GM18507 (cell line): ENCODE results near the gene NAA16.

Experiments
- DNase-seq: peaks from one replicate; pipeline ENCODE4 v3.0.0; 2011; ENCODE audit warnings: low read depth; ENCODE audit not compliant: insufficient read length; ENCODE audit errors: extremely low spot score
- FAIRE-seq: peaks from 2 replicates; lab custom pipeline; 2011; peaks lifted over from hg19 to GRCh38; lab: Jason Lieb, UNC

The NAA16 gene

GRCh38 chr13:41426047-41426446 lies 115.0 kb downstream of the NAA16 start:
- DNase-seq (no peak), FAIRE-seq (no peak)
